Naive thymus-derived CD4-positive, alpha-beta T cell (primary cell): ENCODE results near the gene SREBF2. TPM values are rescaled to one million over a fixed set of nuclear protein-coding genes. Genes with fewer than 3 reads are reported as not detected.
A peak's percentile ranks its signal among the peaks of the same experiment; 100 is the strongest.

Source experiments
- ATAC-seq: fragments of 150-1000 bp; cut with Tn5 transposase; 2 replicates; pipeline ENCODE4 v1.10.0; 2021; ENCODE audit warnings: mild to moderate bottlenecking, moderate library complexity
- CTCF ChIA-PET: fragments of 350-600 bp; sonication (Branson Sonifier 250); formaldehyde crosslinking; loops from one replicate; lab custom pipeline; 2021; ENCODE audit warnings: antibody characterized with exemption; lab: Charles Lee
- POLR2A ChIA-PET: fragments of 350-600 bp; sonication (Branson Sonifier 250); formaldehyde crosslinking; loops from one replicate; lab custom pipeline; 2021; ENCODE audit warnings: antibody characterized with exemption, inconsistent platforms; lab: Charles Lee
- DNase-seq, 9 donors: peaks; one replicate each; pipeline versions ENCODE4 v3.0.0 to v3.0.0-alpha.2; 2020 to 2022; ENCODE audit warnings: mixed read lengths in 1 of 9
- H3K27ac ChIP-seq: one replicate; pipeline ENCODE4 v1.7.0; 2013; ENCODE audit warnings: mild to moderate bottlenecking, low read depth, low read length, moderate library complexity
- H3K27me3 ChIP-seq, 2 donors: one replicate each; pipeline ENCODE4 v1.7.0; 2013; ENCODE audit warnings: low read length in 2 of 2, mild to moderate bottlenecking in 2 of 2, moderate library complexity in 2 of 2; ENCODE audit not compliant: control insufficient read depth in 2 of 2, insufficient read depth in 2 of 2
- H3K36me3 ChIP-seq, 3 experiments: 1 replicate in 2 of 3; 2 replicates in 1 of 3; pipeline ENCODE4 v1.7.0; 2013; ENCODE audit warnings: low read length in 3 of 3, mild to moderate bottlenecking in 3 of 3, moderate library complexity in 1 of 3; ENCODE audit not compliant: insufficient read depth in 3 of 3, control insufficient read depth in 2 of 3
- H3K4me1 ChIP-seq, 2 donors: one replicate each; pipeline ENCODE4 v1.7.0; 2013; ENCODE audit warnings: low read length in 2 of 2, mild to moderate bottlenecking in 2 of 2, moderate library complexity in 1 of 2; ENCODE audit not compliant: control insufficient read depth in 2 of 2, insufficient read depth in 2 of 2
- H3K4me3 ChIP-seq: 2 replicates; pipeline ENCODE4 v1.7.0; 2013; ENCODE audit warnings: mild to moderate bottlenecking, low read length
- H3K9me3 ChIP-seq, 3 experiments: 1 replicate in 2 of 3; 2 replicates in 1 of 3; pipeline ENCODE4 v1.7.0; 2013; ENCODE audit warnings: low read length in 3 of 3; ENCODE audit not compliant: control insufficient read depth in 2 of 3
- H3K27ac Mint-ChIP-seq, 9 donors: one replicate each; pipeline ENCODE4 v1.8.0; 2020 to 2022; ENCODE audit warnings: mixed read lengths in 9 of 9, mild to moderate bottlenecking in 8 of 9, moderate library complexity in 5 of 9, inconsistent platforms in 2 of 9
- H3K27me3 Mint-ChIP-seq, 5 donors: one replicate each; pipeline ENCODE4 v1.8.0; 2021 to 2022; ENCODE audit warnings: mixed read lengths in 5 of 5, mild to moderate bottlenecking in 1 of 5
- H3K36me3 Mint-ChIP-seq, 5 donors: one replicate each; pipeline ENCODE4 v1.8.0; 2020 to 2022; ENCODE audit warnings: mixed read lengths in 5 of 5, mild to moderate bottlenecking in 3 of 5, inconsistent platforms in 1 of 5
- H3K4me1 Mint-ChIP-seq, 7 donors: one replicate each; pipeline ENCODE4 v1.8.0; 2020 to 2022; ENCODE audit warnings: mixed read lengths in 7 of 7, mild to moderate bottlenecking in 3 of 7, inconsistent platforms in 1 of 7
- H3K4me3 Mint-ChIP-seq, 10 donors: one replicate each; pipeline ENCODE4 v1.8.0; 2020 to 2022; ENCODE audit warnings: mild to moderate bottlenecking in 10 of 10, mixed read lengths in 10 of 10, moderate library complexity in 6 of 10, inconsistent platforms in 2 of 10
- H3K9me3 Mint-ChIP-seq, 11 donors: one replicate each; pipeline ENCODE4 v1.8.0; 2020 to 2022; ENCODE audit warnings: mixed read lengths in 11 of 11, mild to moderate bottlenecking in 4 of 11, inconsistent platforms in 1 of 11, moderate library complexity in 1 of 11
- intact Hi-C, 2 donors: fragments of 100-400 bp; cut with micrococcal nuclease; formaldehyde crosslinking; loops; one replicate each; pipeline ENCODE4 v1.15.1; 2023
- polyA plus RNA-seq, 2 donors: library from polyadenylated mRNA; unstranded; fragments of 300-500 nt; fragmentation: Illumina TruSeq; gene quantifications; one replicate each; pipeline ENCODE4 v1.2.3, GENCODE V29; 2021
- total RNA-seq, 6 experiments: library from RNA in 5 of 6; stranded (reverse) in 5 of 6; gene quantifications; 1 replicate in 5 of 6; 2 replicates in 1 of 6; pipeline ENCODE4 v1.2.3 and lab custom pipeline; 2021 to 2026

Gene SREBF2
- total and polyA plus RNA-seq, 7 experiments from 2014 or later: 17.4 to 117 (median 84.0) TPM

DNA sequence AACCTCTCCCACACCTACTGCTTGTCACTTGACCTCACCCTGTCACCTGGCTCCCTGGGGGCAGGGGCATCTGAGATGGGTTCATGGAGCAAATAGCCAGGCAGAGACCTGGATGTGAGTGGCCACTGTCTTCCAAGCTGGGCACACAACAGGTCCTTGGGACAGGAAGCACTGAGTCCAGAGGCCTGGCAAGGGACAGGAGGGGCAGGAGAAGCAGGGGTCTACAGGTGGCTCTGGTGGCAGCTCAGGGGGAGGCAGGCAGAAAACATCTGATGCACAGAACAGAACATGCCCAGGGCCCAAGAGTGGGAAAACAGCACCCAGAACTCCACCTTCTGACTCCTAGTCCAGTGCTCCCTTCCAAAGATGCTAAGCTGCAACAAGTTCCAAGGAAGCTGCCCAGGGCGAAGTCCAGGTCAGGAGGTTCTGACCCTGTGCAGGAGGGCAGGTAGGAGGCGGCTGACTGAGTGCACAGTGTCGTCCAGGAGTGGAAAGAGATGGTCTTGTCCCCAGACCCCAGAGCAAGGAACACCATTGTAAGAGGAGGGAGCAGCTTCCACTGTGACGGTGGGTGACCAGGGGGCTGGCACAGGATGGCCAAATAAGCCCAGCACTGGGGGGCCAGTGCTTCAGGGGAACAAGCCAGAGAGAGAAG lies 90.2 kb downstream of the SREBF2 start:
- no peaks in the 10 kb centered on the region for H3K9me3 ChIP-seq
- peaks cover 6 to 19% (median 18%) of the 10 kb centered on the region in 7 donors for H3K4me1 Mint-ChIP-seq
- H3K4me1 ChIP-seq: peaks cover 6 to 8% of the 10 kb centered on the region in 2 donors
- DNase-seq (no peak), ATAC-seq (no peak)
- H3K36me3 Mint-ChIP-seq: peaks cover 0 to 2% (median 0%) of the 10 kb centered on the region in 5 donors
- no peak overlapping the region for H3K27ac ChIP-seq
- H3K4me3 ChIP-seq: no peak overlapping the region
- H3K4me3 Mint-ChIP-seq: peak overlapping the region in 1 of 10 donors; percentile 14
- H3K9me3 Mint-ChIP-seq: peaks cover 0 to 2% (median 0%) of the 10 kb centered on the region in 11 donors
- H3K36me3 ChIP-seq: no peaks in the 10 kb centered on the region
- CTCF ChIA-PET: interaction anchor here (0.7 kb wide), 1 partner anchor 1997 kb away, joined by 3 read pairs; no protein-coding TSS in a partner anchor
- intact Hi-C loops: no loop called here
- peaks cover 0 to 27% (median 5%) of the 10 kb centered on the region in 5 donors for H3K27me3 Mint-ChIP-seq
- no peaks in the 10 kb centered on the region for H3K27me3 ChIP-seq
- POLR2A ChIA-PET: interaction anchor here (1.2 kb wide), 1 partner anchor 18 kb away, joined by 3 read pairs; no protein-coding TSS in a partner anchor
- H3K27ac Mint-ChIP-seq: peak overlapping the region in 1 of 9 donors; percentile 37

- ChIA-PET CTCF (interaction anchor here (0.6 to 0.7 kb wide), 3 partner anchors 52 to 1998 kb away, joined by 3 to 5 read pairs (median 3); no protein-coding TSS in a partner anchor), POLR2A (interaction anchor here (0.9 to 1.2 kb wide), 2 partner anchors 17 to 92 kb away, joined by 3 read pairs; no protein-coding TSS in a partner anchor)
- no peak for ATAC-seq
- no peaks in the 10 kb centered on the region for H3K27me3 ChIP-seq
- intact Hi-C loops: loop anchor here in 1 of 2 donors (2.0 kb wide), 1 partner anchor 13 kb away; no protein-coding TSS in a partner anchor
- H3K27ac Mint-ChIP-seq: peak overlapping the region in 1 of 9 donors; percentile 37
- H3K27me3 Mint-ChIP-seq: peaks cover 0 to 26% (median 5%) of the 10 kb centered on the region in 5 donors
- peaks cover 0 to 2% (median 0%) of the 10 kb centered on the region in 11 donors for H3K9me3 Mint-ChIP-seq
- no peak overlapping the region for H3K4me3 ChIP-seq
- peaks cover 8 to 22% (median 17%) of the 10 kb centered on the region in 7 donors for H3K4me1 Mint-ChIP-seq
- no peak overlapping the region for H3K4me3 Mint-ChIP-seq
- H3K36me3 Mint-ChIP-seq: peaks cover 0 to 2% (median 0%) of the 10 kb centered on the region in 5 donors
- no peak overlapping the region for H3K27ac ChIP-seq
- H3K9me3 ChIP-seq: no peaks in the 10 kb centered on the region
- H3K36me3 ChIP-seq: no peaks in the 10 kb centered on the region
- no peak for DNase-seq
- H3K4me1 ChIP-seq: peaks cover 6% of the 10 kb centered on the region in 2 donors
Observed at GRCh38 chr22:41923595-41924276, 90.8 kb downstream of the SREBF2 start.

DNA sequence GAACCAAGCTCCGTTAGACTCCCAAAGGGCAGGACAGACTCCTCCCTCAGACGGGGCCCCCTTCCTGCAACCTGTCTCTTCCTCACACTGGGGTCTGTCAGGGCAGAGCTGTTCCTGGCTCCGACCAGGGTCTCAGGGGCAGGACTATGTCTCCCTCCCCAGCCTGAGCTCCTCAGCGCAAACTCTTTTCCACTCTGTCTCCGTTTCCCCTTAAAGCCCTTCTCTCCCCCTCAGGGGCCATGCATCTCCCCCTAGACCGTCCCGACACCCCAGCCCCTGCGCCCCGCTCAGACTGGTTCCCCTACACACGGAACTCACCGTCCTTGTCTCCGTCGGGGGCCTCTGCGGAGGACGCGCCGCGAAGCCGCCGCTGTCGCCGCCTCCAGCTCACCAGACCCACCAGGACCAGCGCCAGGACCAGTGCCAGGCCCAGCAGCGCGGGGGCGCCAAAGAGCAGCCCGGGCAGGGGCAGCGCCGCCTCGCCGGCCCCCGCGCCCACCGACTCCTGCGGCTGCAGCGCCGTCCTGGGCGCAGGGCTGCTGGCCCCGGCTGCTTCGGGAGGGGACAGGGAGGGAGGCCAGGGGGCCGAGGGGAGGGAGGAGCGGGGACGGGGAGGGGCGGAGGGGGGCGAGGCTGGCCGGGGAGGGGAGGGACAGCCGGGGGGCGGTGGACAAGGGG lies 93.0 kb downstream of the SREBF2 start:
- peak overlapping the region; percentile 8 for H3K27ac ChIP-seq
- POLR2A ChIA-PET: interaction anchor here (0.5 to 4.3 kb wide), 13 partner anchors 10 to 754 kb away, joined by 3 to 58 read pairs (median 4); partner anchors contain the start of genes CCDC134, CENPM and SHISA8

GRCh38 chr22:41927813-41928212 lies 94.9 kb downstream of the SREBF2 start:
- Histone ChIP-seq H3K27ac (no peak overlapping the region), H3K27me3 (no peaks in the 10 kb centered on the region), H3K9me3 (no peaks in the 10 kb centered on the region), H3K4me1 (no peaks in the 10 kb centered on the region), H3K36me3 (no peaks in the 10 kb centered on the region), H3K4me3 (no peak overlapping the region)
- POLR2A ChIA-PET: interaction anchor here (0.9 to 4.3 kb wide), 3 partner anchors 9 to 229 kb away, joined by 3 to 58 read pairs (median 3); partner anchors contain the start of gene MEI1
- Mint-ChIP-seq H3K27me3 (peaks cover 0 to 26% (median 5%) of the 10 kb centered on the region in 5 donors), H3K9me3 (peaks cover 0 to 2% (median 0%) of the 10 kb centered on the region in 11 donors), H3K4me3 (peak overlapping the region in 9 of 10 donors; percentile 6 to 81 (median 44)), H3K36me3 (peaks cover 0 to 3% (median 0%) of the 10 kb centered on the region in 5 donors), H3K27ac (peak overlapping the region in 4 of 9 donors; percentile 43 to 91 (median 73)), H3K4me1 (peaks cover 4 to 20% (median 12%) of the 10 kb centered on the region in 7 donors)
- ATAC-seq: no peak
- CTCF ChIA-PET: no interaction called here
- DNase-seq: no peak
- intact Hi-C loops: loop anchor here in 1 of 2 donors (2.0 kb wide), 1 partner anchor 13 kb away; no protein-coding TSS in a partner anchor

More for the DNA sequence above, 93.0 kb downstream of the SREBF2 start:
- CTCF ChIA-PET: interaction anchor here (0.6 to 2.7 kb wide), 9 partner anchors 11 to 228 kb away, joined by 3 to 20 read pairs (median 4); no protein-coding TSS in a partner anchor
- Histone ChIP-seq H3K27me3 (no peaks in the 10 kb centered on the region), H3K4me1 (no peaks in the 10 kb centered on the region), H3K9me3 (no peaks in the 10 kb centered on the region), H3K36me3 (no peaks in the 10 kb centered on the region), H3K4me3 (peak overlapping the region; percentile 46)
- Mint-ChIP-seq H3K4me3 (peak overlapping the region; percentile 67 to 86 (median 77)), H3K27me3 (peaks cover 0 to 26% (median 5%) of the 10 kb centered on the region in 5 donors), H3K27ac (peak overlapping the region in 7 of 9 donors; percentile 32 to 71 (median 62)), H3K4me1 (peaks cover 4 to 18% (median 12%) of the 10 kb centered on the region in 7 donors), H3K9me3 (peaks cover 0 to 2% (median 0%) of the 10 kb centered on the region in 11 donors), H3K36me3 (peaks cover 0 to 2% (median 0%) of the 10 kb centered on the region in 5 donors)
- intact Hi-C loops: loop anchor here (1.0 to 2.0 kb wide), 4 partner anchors 11 to 15 kb away; partner anchors contain the start of gene SHISA8 (in 1 of the 2)
- ATAC-seq: peak; percentile 89
- DNase-seq: peak; percentile 52 to 88 (median 69)

DNA sequence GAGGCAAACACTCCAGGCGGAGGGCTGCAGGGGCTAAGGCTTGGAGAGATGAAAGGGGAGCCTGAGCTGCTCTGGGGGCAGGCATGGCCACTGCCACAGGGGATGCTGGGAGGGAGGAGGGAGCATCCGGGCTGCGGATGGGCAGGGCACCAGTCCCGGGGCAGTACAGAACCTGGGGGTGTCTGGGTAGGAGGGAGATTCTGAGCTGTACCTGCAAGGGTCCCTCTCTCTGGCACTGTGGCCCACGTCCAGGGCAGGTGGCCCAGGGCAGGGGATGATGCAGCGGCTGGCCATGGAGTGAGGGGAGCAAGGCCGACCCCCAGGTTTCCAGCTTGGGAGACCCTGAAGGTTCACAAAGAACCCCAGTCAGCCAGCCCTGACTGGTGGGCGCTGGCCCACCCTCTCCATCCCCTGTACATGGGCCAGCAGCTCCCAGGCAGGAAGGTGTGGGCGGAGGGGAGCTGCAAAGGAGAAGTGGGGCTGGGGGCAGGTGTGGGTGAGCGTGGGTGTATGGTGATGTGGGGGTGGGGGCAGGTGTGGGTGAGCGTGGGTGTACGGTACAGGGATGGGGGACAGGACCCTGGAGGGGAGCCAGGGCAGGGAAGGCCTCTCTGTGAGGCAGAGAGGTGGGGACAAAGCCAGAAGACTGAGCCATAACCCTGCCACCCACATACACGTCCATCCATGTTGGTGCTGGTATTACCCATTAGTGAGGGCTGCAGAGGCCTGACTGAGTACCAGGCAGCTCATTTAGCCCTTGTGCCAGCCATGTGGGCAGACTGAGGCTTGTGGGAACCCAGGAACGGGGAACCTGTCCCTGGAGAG lies 95.9 kb downstream of the SREBF2 start:
- peak overlapping the region in 2 of 9 donors; percentile 51 to 66 for H3K27ac Mint-ChIP-seq
- POLR2A ChIA-PET: interaction anchor here (0.9 to 4.3 kb wide), 4 partner anchors 9 to 230 kb away, joined by 3 to 58 read pairs (median 3); partner anchors contain the start of gene MEI1

More for the DNA sequence above, 95.9 kb downstream of the SREBF2 start:
- peaks cover 0 to 3% (median 0%) of the 10 kb centered on the region in 5 donors for H3K36me3 Mint-ChIP-seq
- Histone ChIP-seq H3K4me1 (no peaks in the 10 kb centered on the region), H3K27ac (no peak overlapping the region), H3K4me3 (no peak overlapping the region), H3K36me3 (no peaks in the 10 kb centered on the region), H3K9me3 (no peaks in the 10 kb centered on the region), H3K27me3 (no peaks in the 10 kb centered on the region)
- peaks cover 4 to 20% (median 12%) of the 10 kb centered on the region in 7 donors for H3K4me1 Mint-ChIP-seq
- DNase-seq (no peak), ATAC-seq (no peak)
- H3K9me3 Mint-ChIP-seq: peaks cover 0 to 2% (median 0%) of the 10 kb centered on the region in 11 donors
- H3K27me3 Mint-ChIP-seq: peaks cover 0 to 26% (median 5%) of the 10 kb centered on the region in 5 donors
- CTCF ChIA-PET: interaction anchor here (0.6 to 0.9 kb wide), 2 partner anchors 13 to 128 kb away, joined by 3 to 4 read pairs; no protein-coding TSS in a partner anchor
- H3K4me3 Mint-ChIP-seq: peak overlapping the region in 2 of 10 donors; percentile 34 to 81
- intact Hi-C loops: no loop called here
